Posterior vena cava (tissue), 2 donors: Measurements from ENCODE around the gene UST. TPM values are rescaled to one million over a fixed set of nuclear protein-coding genes. Genes with fewer than 3 reads are reported as not detected.
"Not testable (repeated sequence)": the region's sequence is repeated elsewhere in the genome, so short reads cannot be mapped to it uniquely, and the experiment has no call there.

Source experiments
- DNase-seq: peaks from one replicate; pipeline ENCODE4 v3.0.0-alpha.2; 2020; ENCODE audit warnings: low spot score
- intact Hi-C, 2 donors: fragments of 100-400 bp; cut with DNase I; formaldehyde crosslinking; loops; one replicate each; pipeline versions ENCODE4 v1.14.1 to v1.14.2; 2022 to 2023
- total RNA-seq, 2 donors: library from RNA; stranded (reverse); fragmentation: NEBNext Ultra II Directional; extraction: Animal tissue kit (Norgen Biotek cat#: 25700); gene quantifications; one replicate each; pipeline ENCODE4 v1.2.1, GENCODE V29; 2021
- donor health status: DM: yes; HTN: yes; CAD: no.
- donor health status: DM: yes; HTN: yes; CAD: no.

Gene UST
- total RNA-seq, 2 donors from 2014 or later = 15.2 to 19.4 TPM

DNA sequence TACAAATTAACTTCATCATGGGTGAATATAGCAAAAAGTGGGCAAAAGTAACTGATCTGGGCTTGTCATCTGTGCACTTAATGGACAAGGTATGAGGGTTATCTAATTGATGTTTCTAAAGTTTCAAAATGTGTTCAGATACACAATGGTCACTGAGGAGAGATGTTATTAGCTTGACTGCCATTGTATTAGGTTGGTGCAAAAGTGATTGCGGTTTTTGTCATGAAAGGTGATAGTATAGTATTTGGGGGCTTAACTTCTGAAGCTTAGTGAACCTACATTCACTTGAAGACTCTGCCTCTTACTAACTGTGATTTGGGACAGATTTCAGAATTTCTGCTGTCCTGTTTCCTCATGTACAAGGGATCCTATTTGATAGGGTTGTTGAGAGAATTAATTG lies 159.6 kb downstream of the UST start:
- DNase-seq = no peak
- intact Hi-C loops = no loop called here

- DNase-seq = no peak
- intact Hi-C loops = no loop called here
Observed at GRCh38 chr6:148907573-148907972, 160.7 kb downstream of the UST start.

GRCh38 chr6:148912252-148912651 lies 165.4 kb downstream of the UST start:
- intact Hi-C loops = no loop called here
- no peak for DNase-seq

GRCh38 chr6:148915810-148916209 lies 169.0 kb downstream of the UST start:
- no peak for DNase-seq
- intact Hi-C loops = no loop called here

DNA sequence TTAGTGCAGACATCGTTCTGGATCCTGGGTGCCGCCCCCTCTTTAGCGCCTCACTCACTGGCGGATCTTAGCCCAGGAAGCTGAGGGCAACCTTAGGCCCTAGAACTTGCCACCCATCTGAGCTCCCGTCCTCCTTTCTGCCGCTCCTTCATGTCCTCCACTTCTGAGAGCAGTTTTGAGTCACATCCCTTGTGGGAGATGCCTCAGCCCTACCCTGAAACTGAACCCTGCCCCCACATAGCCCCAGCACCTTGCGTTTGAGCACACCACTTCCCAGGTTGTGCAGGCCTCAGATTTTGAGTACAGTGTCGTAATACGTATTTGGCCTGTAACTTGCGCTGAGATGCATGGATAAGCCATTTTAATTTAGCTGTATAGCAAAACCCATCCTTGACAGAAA lies 169.7 kb downstream of the UST start:
- intact Hi-C loops, DNase-seq: not testable (repeated sequence)

DNA sequence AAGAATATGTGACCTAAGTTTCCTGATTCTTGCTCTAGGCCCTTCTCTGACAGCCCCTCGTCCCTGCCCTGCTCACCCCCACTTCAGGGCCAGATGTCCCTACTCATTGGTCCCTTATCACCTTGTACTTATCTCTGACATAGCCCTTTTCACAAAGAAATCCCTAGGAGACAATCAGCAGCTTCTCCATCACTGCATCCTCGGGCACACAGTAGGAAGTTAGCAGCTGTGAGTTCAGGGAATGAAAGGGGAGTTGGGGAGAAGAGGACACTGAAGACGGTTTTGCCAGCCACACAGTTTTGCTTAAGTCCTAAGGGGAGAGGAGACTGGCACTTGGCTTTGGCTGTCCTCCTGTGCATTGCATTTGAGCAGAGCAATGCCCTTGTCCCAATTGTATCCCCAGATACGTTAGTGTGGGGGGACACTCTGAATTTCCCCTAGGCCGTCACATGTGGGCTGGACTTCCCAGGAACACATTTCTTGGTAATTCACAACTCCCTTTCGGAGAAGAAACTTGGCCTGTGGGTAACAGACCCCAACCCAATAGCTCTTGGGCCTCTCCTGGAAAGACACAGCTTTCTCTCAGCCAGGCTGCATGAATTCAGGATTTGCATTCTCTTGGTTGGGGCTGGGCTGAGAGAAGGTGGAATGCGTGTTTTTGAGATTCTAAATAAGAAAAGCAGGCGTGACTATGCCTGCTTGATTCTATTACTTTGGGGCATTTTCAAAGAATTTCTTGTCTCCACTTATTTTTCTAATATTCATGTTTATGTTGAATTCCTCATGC lies 177.6 kb downstream of the UST start:
- no peak for DNase-seq
- intact Hi-C loops = no loop called here

- intact Hi-C loops = no loop called here
- no peak for DNase-seq
Observed at GRCh38 chr6:148925701-148926100, 178.9 kb downstream of the UST start.

DNA sequence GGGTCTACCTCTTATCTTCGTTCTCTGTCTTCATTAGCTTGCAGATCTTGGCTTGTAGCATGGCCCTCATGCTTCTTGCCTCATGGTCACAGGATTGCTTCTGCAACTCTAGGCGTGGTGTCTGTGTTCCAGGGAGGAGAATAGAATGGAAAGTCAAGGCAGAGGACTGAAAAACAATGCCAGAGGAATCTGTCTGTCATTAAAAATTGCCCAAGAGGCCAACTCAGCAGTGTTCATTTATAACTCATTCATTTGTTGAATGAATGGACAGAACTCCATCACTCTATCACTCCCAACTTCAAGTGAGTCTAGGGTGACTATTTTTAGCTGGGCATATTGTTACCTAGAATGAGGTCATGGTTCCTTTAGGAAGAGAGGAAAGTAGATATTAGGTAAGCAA lies 179.6 kb downstream of the UST start:
- intact Hi-C loops = no loop called here

GRCh38 chr6:148927586-148927985 lies 180.8 kb downstream of the UST start:
- DNase-seq = no peak

More for the DNA sequence above, 179.6 kb downstream of the UST start:
- DNase-seq = no peak

GRCh38 chr6:148928811-148929210 lies 182.0 kb downstream of the UST start:
- intact Hi-C loops = no loop called here

More at GRCh38 chr6:148927586-148927985, 180.8 kb downstream of the UST start:
- intact Hi-C loops = no loop called here

GRCh38 chr6:148932208-148932607 lies 185.4 kb downstream of the UST start:
- intact Hi-C loops = no loop called here
- DNase-seq = no peak

More at GRCh38 chr6:148928811-148929210, 182.0 kb downstream of the UST start:
- no peak for DNase-seq

DNA sequence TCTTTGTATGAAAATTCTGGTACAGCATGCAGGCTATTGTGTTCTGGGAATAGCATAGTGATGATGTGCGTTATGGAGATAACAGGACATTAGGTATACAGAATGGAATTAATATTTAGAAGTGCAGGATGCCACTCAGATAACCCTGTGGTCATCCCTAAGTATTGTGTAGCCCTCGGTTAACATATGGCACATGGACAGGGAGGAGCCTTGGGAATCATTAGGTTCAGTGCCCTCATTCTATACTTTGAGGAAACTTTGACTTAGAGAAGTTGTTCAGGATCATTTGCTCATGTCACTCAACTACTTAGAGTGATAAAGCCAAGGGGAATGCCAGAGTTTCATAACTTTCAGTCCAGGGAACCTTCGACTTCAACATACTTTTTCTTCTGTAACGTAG lies 185.9 kb downstream of the UST start:
- intact Hi-C loops = no loop called here
- no peak for DNase-seq

DNA sequence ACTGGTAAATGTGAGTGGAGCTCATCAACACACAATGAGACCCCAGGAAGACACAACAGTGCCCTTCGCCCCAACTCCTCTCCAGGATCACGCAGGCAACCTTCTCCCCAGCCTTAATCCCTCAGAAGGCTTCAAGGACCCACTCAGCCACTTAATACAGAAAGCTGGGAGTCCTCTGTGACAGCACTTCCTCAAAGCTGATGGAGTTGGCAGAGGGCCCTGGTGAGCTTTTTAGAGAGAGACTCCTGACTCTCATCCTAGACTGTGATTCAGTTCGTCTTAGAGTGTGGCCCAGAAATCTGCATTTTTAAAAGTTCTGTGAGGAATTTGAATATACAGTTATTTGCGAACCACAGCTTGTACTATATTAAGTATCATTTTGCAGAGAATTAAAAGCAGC lies 187.7 kb downstream of the UST start:
- DNase-seq = peak; percentile 82
- intact Hi-C loops = no loop called here

- intact Hi-C loops = no loop called here
- DNase-seq = no peak
Observed at GRCh38 chr6:148934961-148935360, 188.1 kb downstream of the UST start.

DNA sequence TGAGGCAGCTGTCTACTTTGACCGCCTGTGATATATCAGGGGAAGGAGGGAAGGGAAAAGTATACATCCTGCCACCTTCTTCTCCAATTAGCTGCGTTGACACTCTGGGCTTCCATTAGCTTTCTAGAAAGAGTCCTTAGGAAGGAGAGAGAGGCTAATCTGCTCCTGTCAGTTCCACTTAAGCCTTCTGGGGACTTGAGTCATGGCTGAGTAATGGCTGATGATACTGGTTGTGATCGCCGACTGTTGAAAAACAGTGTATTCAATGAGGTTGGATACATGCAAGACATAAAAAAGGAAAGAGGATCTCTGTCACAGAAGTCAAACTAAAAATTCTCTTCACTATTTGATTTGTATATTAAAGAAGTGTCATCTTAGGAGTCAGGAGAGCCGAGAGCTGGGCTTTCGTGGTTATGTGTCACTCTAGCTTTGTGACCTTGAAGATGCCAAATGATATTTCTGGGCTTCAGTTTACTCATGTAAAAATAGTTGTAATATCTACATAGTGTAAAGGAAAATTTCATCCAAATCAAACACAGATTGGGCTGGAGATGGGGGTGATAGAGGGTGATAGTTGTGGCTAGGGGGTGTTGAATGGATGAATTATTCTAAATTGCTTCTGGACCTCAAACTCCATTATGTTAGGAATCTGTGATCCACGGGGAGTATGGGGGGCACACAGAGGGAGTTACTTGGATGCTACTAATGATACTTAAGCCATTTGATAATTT lies 189.0 kb downstream of the UST start:
- intact Hi-C loops = no loop called here
- DNase-seq = no peak

DNA sequence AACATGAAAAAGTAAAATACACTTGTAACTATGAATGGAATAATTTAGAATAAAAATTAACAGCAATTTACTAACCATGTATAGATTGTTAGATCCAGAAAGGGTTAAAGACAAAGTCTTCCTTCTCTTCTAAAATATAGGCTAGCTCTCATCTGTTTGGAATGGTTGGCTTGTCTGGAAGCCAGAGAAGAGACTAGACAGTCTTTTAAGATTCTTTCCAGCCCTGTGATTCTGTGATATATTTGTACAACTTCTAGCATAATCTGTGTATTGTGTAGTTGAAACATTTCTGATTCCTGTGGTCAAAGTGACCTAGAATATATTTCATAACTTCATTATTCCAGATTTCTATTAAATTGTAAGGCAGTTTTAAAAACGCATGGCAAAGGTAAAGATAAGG lies 196.6 kb downstream of the UST start:
- DNase-seq = no peak
- intact Hi-C loops = no loop called here

- intact Hi-C loops = loop anchor here in 1 of 2 donors (5.0 kb wide), 2 partner anchors 197 to 367 kb away; partner anchors contain the start of gene UST
- no peak for DNase-seq
Observed at GRCh38 chr6:148944608-148945007, 197.8 kb downstream of the UST start.

- intact Hi-C loops = loop anchor here in 1 of 2 donors (5.0 kb wide), 2 partner anchors 198 to 368 kb away; partner anchors contain the start of gene UST
- no peak for DNase-seq
Observed at GRCh38 chr6:148945301-148946021, 198.6 kb downstream of the UST start.

DNA sequence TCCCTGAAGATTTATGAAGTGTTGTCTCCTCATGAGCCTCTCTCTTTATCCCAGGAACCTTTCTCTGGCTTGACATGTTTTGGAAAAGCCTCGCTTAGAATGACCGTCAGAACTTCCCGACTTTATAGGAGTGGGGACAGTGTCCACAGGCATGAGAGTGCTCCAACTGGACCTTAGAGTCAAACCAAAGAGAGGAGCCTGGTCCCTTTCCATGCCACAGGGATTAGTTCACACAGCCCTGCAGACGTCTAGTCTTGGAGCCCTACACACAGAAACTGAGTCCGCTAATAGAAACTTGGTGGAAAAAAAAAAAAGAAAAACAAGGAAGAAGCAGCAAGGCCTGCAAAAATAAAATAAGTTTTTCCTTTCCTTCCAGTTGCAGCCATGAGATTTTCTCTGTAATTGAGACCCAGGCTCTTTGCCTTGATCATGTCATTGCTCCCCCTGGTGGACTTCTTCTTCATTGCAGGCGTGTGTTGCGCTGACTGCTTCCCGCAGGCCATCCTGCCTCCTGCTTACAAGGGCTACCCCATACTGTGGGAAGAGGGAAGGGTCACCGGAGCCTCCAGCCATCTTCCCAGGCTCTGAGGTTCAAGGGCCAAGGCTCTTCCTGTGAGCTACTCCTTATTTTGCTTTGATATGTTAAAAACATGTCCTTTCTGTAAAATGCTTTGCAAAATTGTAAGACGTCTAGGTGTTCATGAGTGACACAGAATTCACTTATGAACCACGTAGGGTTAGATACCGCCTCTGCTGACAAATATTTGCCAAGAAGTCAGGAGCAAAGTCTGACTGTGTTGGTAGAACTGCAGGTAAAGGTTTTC lies 201.0 kb downstream of the UST start:
- DNase-seq = peak; percentile 93
- intact Hi-C loops = loop anchor here in 1 of 2 donors (5.0 kb wide), 2 partner anchors 201 to 371 kb away; partner anchors contain the start of gene UST
